GM19240 (cell line): Measurements from ENCODE around the gene POU6F2.
"Not testable (repeated sequence)": the region's sequence is repeated elsewhere in the genome, so short reads cannot be mapped to it uniquely, and the experiment has no call there.

Source experiments
- DNase-seq: peaks from one replicate; pipeline ENCODE4 v3.0.0; 2011; ENCODE audit warnings: low spot score; ENCODE audit not compliant: insufficient read length

Gene POU6F2

GRCh38 chr7:39299695-39300094 is 322.0 kb downstream of the POU6F2 start:
- no peak for DNase-seq

- no peak for DNase-seq
These were observed 322.6 kb downstream of the POU6F2 start for GRCh38 chr7:39300276-39300675.

- DNase-seq = no peak
These were observed 323.8 kb downstream of the POU6F2 start for GRCh38 chr7:39301543-39301942.

GRCh38 chr7:39304178-39304577 is 326.5 kb downstream of the POU6F2 start:
- DNase-seq = no peak

GRCh38 chr7:39304668-39305405 is 327.1 kb downstream of the POU6F2 start:
- no peak for DNase-seq

GRCh38 chr7:39306016-39306570 is 328.4 kb downstream of the POU6F2 start:
- DNase-seq = no peak

- DNase-seq = no peak
These were observed 333.0 kb downstream of the POU6F2 start for GRCh38 chr7:39310699-39311098.

- no peak for DNase-seq
These were observed 334.7 kb downstream of the POU6F2 start for GRCh38 chr7:39312254-39312989.

- DNase-seq = no peak
These were observed 335.7 kb downstream of the POU6F2 start for GRCh38 chr7:39313376-39313775.

- DNase-seq = no peak
These were observed 336.3 kb downstream of the POU6F2 start for GRCh38 chr7:39313974-39314373.

GRCh38 chr7:39317107-39317506 is 339.4 kb downstream of the POU6F2 start:
- DNase-seq = no peak

GRCh38 chr7:39317896-39318295 is 340.2 kb downstream of the POU6F2 start:
- DNase-seq = no peak

- no peak for DNase-seq
These were observed 343.5 kb downstream of the POU6F2 start for GRCh38 chr7:39321245-39321644.

GRCh38 chr7:39321909-39322498 is 344.3 kb downstream of the POU6F2 start:
- DNase-seq = no peak

GRCh38 chr7:39324139-39324760 is 346.5 kb downstream of the POU6F2 start:
- DNase-seq = no peak

GRCh38 chr7:39331607-39332006 is 353.9 kb downstream of the POU6F2 start:
- DNase-seq = not testable (repeated sequence)

GRCh38 chr7:39332142-39332541 is 354.4 kb downstream of the POU6F2 start:
- no peak for DNase-seq

- DNase-seq = no peak
These were observed 356.0 kb downstream of the POU6F2 start for GRCh38 chr7:39333701-39334100.

- DNase-seq = no peak
These were observed 358.7 kb downstream of the POU6F2 start for GRCh38 chr7:39336442-39336841.

GRCh38 chr7:39338716-39339115 is 361.0 kb downstream of the POU6F2 start:
- DNase-seq = no peak

- no peak for DNase-seq
These were observed 361.9 kb downstream of the POU6F2 start for GRCh38 chr7:39339591-39339990.

GRCh38 chr7:39341083-39341482 is 363.4 kb downstream of the POU6F2 start:
- no peak for DNase-seq
